ENCODE measurements around the gene GAL. TPM values are rescaled to one million over a fixed set of nuclear protein-coding genes. Genes with fewer than 3 reads are reported as not detected.

GAL gene
- polyA plus RNA-seq, 1 experiment, result 2.8 TPM

GRCh38 chr11:68646832-68647231 lies 37.5 kb upstream of the GAL start:
- Histone ChIP-seq H3K27me3 (ENCODE audit: control insufficient read depth, insufficient read depth, low read length) (peaks cover 16% of the 10 kb centered on the region), H3K4me3 (ENCODE audit: low read depth, low read length) (no peak overlapping the region), H3K36me3 (ENCODE audit: control insufficient read depth, insufficient read depth, low read length) (no peaks in the 10 kb centered on the region)
- ChIA-PET POLR2A (no interaction called here), CTCF (interaction anchor here (1.3 to 1.5 kb wide), 2 partner anchors 12 to 14 kb away, joined by 5 read pairs; no protein-coding TSS in a partner anchor)
- DNase-seq (ENCODE audit: low read depth), result no peak
- TF ChIP-seq CTCF (IDR thresholded peaks at IDR 0.05; ENCODE audit: insufficient read depth, low read depth, low read length), result no peak

- TF ChIP-seq CTCF (IDR thresholded peaks at IDR 0.05; ENCODE audit: insufficient read depth, low read depth, low read length), result no peak
These were observed 34.3 kb upstream of the GAL start for GRCh38 chr11:68649851-68650555.

GRCh38 chr11:68650801-68651200 lies 33.5 kb upstream of the GAL start:
- Histone ChIP-seq H3K27me3 (ENCODE audit: control insufficient read depth, insufficient read depth, low read length) (peaks cover 17% of the 10 kb centered on the region), H3K36me3 (ENCODE audit: control insufficient read depth, insufficient read depth, low read length) (no peaks in the 10 kb centered on the region), H3K4me3 (ENCODE audit: low read depth, low read length) (no peak overlapping the region)
- ChIA-PET POLR2A (no interaction called here), CTCF (no interaction called here)
- DNase-seq (ENCODE audit: low read depth), result no peak
- TF ChIP-seq CTCF (IDR thresholded peaks at IDR 0.05; ENCODE audit: insufficient read depth, low read depth, low read length), result no peak

More at GRCh38 chr11:68649851-68650555, 34.3 kb upstream of the GAL start:
- Histone ChIP-seq H3K4me3 (ENCODE audit: low read depth, low read length) (no peak overlapping the region), H3K27me3 (ENCODE audit: control insufficient read depth, insufficient read depth, low read length) (peaks cover 17% of the 10 kb centered on the region), H3K36me3 (ENCODE audit: control insufficient read depth, insufficient read depth, low read length) (no peaks in the 10 kb centered on the region)
- DNase-seq (ENCODE audit: low read depth), result no peak
- ChIA-PET CTCF (interaction anchor here (0.8 kb wide), 1 partner anchor 9 kb away, joined by 3 read pairs; no protein-coding TSS in a partner anchor), POLR2A (no interaction called here)

GRCh38 chr11:68651208-68651984 lies 32.9 kb upstream of the GAL start:
- DNase-seq (ENCODE audit: low read depth), result no peak
- H3K36me3 ChIP-seq (ENCODE audit: control insufficient read depth, insufficient read depth, low read length), result no peaks in the 10 kb centered on the region
- POLR2A ChIA-PET, result no interaction called here

More at GRCh38 chr11:68651208-68651984, 32.9 kb upstream of the GAL start:
- Histone ChIP-seq H3K27me3 (ENCODE audit: control insufficient read depth, insufficient read depth, low read length) (peaks cover 17% of the 10 kb centered on the region), H3K4me3 (ENCODE audit: low read depth, low read length) (no peak overlapping the region)
- no peak for TF ChIP-seq CTCF (IDR thresholded peaks at IDR 0.05; ENCODE audit: insufficient read depth, low read depth, low read length)
- CTCF ChIA-PET, result no interaction called here
